Gastroesophageal sphincter (tissue), 4 donors: Measurements from ENCODE around the gene CCPG1. TPM values are rescaled to one million over a fixed set of nuclear protein-coding genes. Genes with fewer than 3 reads are reported as not detected.

ENCODE experiments used
- ATAC-seq: fragments of 150-250 bp; one replicate; pipeline ENCODE4 v1.9.1; 2016; ENCODE audit warnings: mild to moderate bottlenecking, moderate library complexity
- H3K27ac ChIP-seq, 4 donors: fragments of 200-600 bp; sonication (generic) in 3 of 4; 1 replicate in 3 of 4; 2 replicates in 1 of 4; pipeline ENCODE4 v1.5.1; 2016 to 2019
- H3K27me3 ChIP-seq: fragments of 200-600 bp; sonication (generic); one replicate; pipeline ENCODE4 v1.5.1; 2019
- H3K36me3 ChIP-seq, 2 donors: fragments of 200-600 bp; sonication (generic); one replicate each; pipeline ENCODE4 v1.5.1; 2019; ENCODE audit warnings: control low read depth in 1 of 2
- H3K4me1 ChIP-seq, 3 donors: fragments of 200-600 bp; sonication (generic); 1 replicate in 2 of 3; 2 replicates in 1 of 3; pipeline ENCODE4 v1.5.1; 2016 to 2019; ENCODE audit warnings: control low read depth in 2 of 3
- H3K4me3 ChIP-seq, 2 donors: fragments of 200-600 bp; sonication (generic); one replicate each; pipeline ENCODE4 v1.5.1; 2019; ENCODE audit warnings: mild to moderate bottlenecking in 1 of 2, moderate library complexity in 1 of 2
- H3K9me3 ChIP-seq, 3 donors: fragments of 200-600 bp; sonication (generic); one replicate each; pipeline ENCODE4 v1.5.1; 2017 to 2019; ENCODE audit warnings: control low read depth in 2 of 3
- EP300 ChIP-seq: sonication (generic); formaldehyde crosslinking; IDR thresholded peaks from one replicate; pipeline ENCODE4 v1.6.1; 2017; ENCODE audit warnings: antibody characterized with exemption, mild to moderate bottlenecking
- POLR2A ChIP-seq, 2 donors: fragments of 450-650 bp; IDR thresholded peaks; one replicate each; pipeline ENCODE4 v1.6.1; 2017; ENCODE audit warnings: antibody characterized with exemption in 2 of 2, mild to moderate bottlenecking in 2 of 2, moderate library complexity in 1 of 2
- POLR2AphosphoS5 ChIP-seq: sonication (generic); formaldehyde crosslinking; IDR thresholded peaks from one replicate; pipeline ENCODE4 v1.6.1; 2017; ENCODE audit warnings: antibody characterized with exemption
- WGBS, 2 donors: methylation state at CpG; one replicate each; pipeline ENCODE4 v1.1.5; 2018; ENCODE audit warnings: low coverage in 1 of 2; 5-methylcytosine and 5-hydroxymethylcytosine counted together
- total RNA-seq, 4 donors: library from RNA; depleted of rRNA; stranded (reverse); fragments of >200 nt; gene quantifications; one replicate each; pipeline ENCODE4 v1.1.0, GENCODE V29; 2016
- TF ChIP-seq, protein P1 (sequence below), 4 experiments: fragments of 200-600 bp in 2 of 4; fragments of 450-650 bp in 2 of 4; sonication (generic) in 1 of 4; IDR thresholded peaks; one replicate each; pipeline ENCODE4 v1.5.1; 2017 to 2019; ENCODE audit warnings: antibody characterized with exemption in 4 of 4, mild to moderate bottlenecking in 2 of 4, moderate library complexity in 2 of 4

Gene CCPG1
- total RNA-seq, 4 donors from 2014 or later: 48.2 to 88.2 (median 61.0) TPM

DNA sequence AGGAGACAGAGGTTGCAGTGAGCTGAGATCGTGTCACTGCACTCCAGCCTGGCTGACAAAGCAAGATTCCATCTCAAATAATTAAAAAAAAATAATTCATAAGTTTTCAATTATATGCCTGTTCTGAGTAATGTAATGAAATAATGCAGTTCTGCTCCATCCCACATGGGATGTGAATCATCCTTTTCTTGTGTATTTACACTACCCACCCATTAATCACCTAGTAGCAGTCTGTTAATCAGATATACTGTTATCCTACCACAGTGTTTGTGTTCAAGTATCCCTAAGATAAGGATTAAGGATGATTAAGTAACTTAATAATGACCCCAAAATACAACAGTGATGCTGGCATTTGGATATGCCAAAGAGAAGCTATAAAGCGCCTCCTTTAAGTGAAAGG is 50.4 kb downstream of the CCPG1 start:
- H3K27ac ChIP-seq: no peak overlapping the region
- no peaks in the 10 kb centered on the region for H3K27me3 ChIP-seq
- ATAC-seq: no peak
- TF ChIP-seq POLR2A (IDR thresholded peaks at IDR 0.05) (no peak), POLR2AphosphoS5 (no peak), EP300 (no peak)
- TF ChIP-seq, protein P1, sequence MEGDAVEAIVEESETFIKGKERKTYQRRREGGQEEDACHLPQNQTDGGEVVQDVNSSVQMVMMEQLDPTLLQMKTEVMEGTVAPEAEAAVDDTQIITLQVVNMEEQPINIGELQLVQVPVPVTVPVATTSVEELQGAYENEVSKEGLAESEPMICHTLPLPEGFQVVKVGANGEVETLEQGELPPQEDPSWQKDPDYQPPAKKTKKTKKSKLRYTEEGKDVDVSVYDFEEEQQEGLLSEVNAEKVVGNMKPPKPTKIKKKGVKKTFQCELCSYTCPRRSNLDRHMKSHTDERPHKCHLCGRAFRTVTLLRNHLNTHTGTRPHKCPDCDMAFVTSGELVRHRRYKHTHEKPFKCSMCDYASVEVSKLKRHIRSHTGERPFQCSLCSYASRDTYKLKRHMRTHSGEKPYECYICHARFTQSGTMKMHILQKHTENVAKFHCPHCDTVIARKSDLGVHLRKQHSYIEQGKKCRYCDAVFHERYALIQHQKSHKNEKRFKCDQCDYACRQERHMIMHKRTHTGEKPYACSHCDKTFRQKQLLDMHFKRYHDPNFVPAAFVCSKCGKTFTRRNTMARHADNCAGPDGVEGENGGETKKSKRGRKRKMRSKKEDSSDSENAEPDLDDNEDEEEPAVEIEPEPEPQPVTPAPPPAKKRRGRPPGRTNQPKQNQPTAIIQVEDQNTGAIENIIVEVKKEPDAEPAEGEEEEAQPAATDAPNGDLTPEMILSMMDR (IDR thresholded peaks at IDR 0.05): no peak
- H3K4me3 ChIP-seq: no peak overlapping the region
- H3K4me1 ChIP-seq: peaks cover 0 to 6% (median 0%) of the 10 kb centered on the region in 3 donors
- H3K9me3 ChIP-seq: no peaks in the 10 kb centered on the region
- H3K36me3 ChIP-seq: peaks cover 3 to 61% of the 10 kb centered on the region in 2 donors
- WGBS, 2 donors: 89 to 100% methylated on average over 2 of the region's 2 CpGs

DNA sequence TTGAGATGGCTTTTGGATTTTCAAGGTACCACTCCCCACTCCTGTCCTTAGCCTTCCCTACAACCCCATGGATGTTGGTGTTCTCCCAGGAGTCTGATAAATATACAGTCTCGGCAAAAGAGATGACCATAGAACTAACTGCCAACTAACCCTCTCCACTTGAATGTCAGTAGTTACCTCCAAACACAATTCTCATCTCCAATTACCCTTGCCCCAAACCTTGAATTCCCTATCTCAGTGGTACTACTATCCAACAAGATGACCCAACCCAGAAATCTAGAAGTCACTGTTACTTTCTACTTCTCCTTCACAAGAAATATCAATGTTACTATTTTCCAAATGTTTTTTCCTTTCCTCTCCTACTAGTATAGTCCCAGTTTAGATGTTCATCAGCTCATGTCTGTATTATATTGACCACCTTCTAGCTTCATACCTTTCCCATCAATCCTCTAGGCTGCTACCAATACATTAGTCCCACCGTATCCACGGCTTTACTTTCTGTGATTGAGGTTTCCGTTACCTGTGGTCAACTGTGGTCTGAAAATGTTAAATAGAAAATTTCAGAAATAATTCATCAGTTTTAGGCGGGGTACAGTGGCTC is 51.1 kb downstream of the CCPG1 start:
- 95 to 100% methylated on average over 4 of the region's 5 CpGs for WGBS, 2 donors
- H3K9me3 ChIP-seq: no peaks in the 10 kb centered on the region
- TF ChIP-seq, protein P1 (IDR thresholded peaks at IDR 0.05): no peak
- TF ChIP-seq POLR2AphosphoS5: no peak
- TF ChIP-seq POLR2A (IDR thresholded peaks at IDR 0.05): no peak
- no peak for TF ChIP-seq EP300
- no peaks in the 10 kb centered on the region for H3K27me3 ChIP-seq
- ATAC-seq: no peak
- no peak overlapping the region for H3K27ac ChIP-seq
- peaks cover 3 to 58% of the 10 kb centered on the region in 2 donors for H3K36me3 ChIP-seq
- no peak overlapping the region for H3K4me3 ChIP-seq
- peaks cover 0 to 6% (median 0%) of the 10 kb centered on the region in 3 donors for H3K4me1 ChIP-seq

DNA sequence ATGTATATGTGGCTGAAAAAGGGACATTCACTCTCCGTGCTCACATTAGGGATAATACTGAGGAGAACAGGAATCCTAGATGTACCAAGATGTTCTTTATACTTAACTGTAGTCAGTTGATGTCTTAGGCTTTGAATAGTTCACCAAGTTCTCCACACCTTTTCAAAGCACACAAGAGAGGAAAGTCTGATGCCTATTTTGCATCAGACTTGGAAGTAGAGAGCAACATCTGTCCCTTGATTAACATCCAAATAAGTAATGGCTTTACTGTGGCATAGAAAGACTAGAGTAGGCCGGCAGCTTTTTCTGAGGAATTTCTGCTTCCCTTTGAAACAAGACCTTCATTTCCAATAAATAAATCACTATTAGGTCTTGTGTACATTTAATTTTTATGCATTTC is 55.1 kb downstream of the CCPG1 start:
- WGBS, 2 donors: 51 to 73% methylated on average over 2 of the region's 2 CpGs
- no peaks in the 10 kb centered on the region for H3K9me3 ChIP-seq
- peaks cover 3 to 41% of the 10 kb centered on the region in 2 donors for H3K36me3 ChIP-seq
- TF ChIP-seq, protein P1 (IDR thresholded peaks at IDR 0.05): no peak
- TF ChIP-seq POLR2A (IDR thresholded peaks at IDR 0.05) (no peak), POLR2AphosphoS5 (no peak), EP300 (no peak)
- ATAC-seq: no peak
- H3K4me3 ChIP-seq: no peak overlapping the region
- peaks cover 0 to 6% (median 0%) of the 10 kb centered on the region in 3 donors for H3K4me1 ChIP-seq
- H3K27me3 ChIP-seq: no peaks in the 10 kb centered on the region
- no peak overlapping the region for H3K27ac ChIP-seq

DNA sequence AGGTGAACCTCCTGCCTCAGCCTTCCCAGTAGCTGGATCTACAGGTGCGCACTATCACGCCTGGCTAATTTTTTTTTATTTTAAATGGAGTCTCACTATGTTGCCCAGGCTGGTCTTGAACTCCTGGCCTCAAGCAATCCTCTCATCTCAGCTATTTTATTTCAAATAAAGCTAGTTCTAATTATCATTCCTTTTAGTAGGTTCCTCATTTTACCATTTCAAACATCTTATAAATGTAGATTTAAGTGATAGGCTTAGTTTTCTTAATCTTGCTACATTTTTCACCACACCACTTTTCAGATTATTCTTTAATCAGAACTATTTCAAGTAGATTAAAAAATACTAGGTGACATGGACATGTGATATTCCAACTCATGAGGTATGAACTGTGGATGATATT is 58.9 kb downstream of the CCPG1 start:
- no peaks in the 10 kb centered on the region for H3K27me3 ChIP-seq
- TF ChIP-seq, protein P1 (IDR thresholded peaks at IDR 0.05): no peak
- no peak for TF ChIP-seq EP300
- no peak for TF ChIP-seq POLR2A (IDR thresholded peaks at IDR 0.05)
- TF ChIP-seq POLR2AphosphoS5: no peak
- WGBS, 2 donors: 90 to 100% methylated on average over 2 of the region's 2 CpGs

DNA sequence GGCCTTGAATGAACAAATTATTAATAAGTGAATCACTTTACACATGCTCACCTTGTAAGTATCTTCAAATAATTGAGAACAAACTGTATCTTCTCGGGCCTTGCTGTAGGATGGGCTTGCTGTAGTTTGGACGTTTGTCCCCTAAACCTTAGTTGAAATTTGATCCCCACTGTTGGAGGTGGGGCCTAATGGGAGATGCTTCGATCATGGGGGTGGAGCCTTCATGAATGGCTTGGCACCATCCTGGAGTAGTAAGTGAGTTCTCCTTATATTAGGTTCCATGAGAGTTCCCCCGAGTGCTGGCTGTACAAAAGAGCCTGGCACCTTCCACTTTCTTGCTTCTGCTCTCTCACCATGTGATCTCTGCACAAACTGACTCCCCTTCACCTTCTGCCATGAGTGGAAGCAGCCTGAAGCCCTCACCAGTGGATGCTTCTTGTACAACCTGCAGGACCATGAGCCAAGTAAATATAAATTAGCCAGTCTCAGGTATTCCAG is 59.8 kb downstream of the CCPG1 start:
- Histone ChIP-seq H3K27ac (no peak overlapping the region), H3K27me3 (no peaks in the 10 kb centered on the region), H3K36me3 (peaks cover 0 to 36% of the 10 kb centered on the region in 2 donors), H3K9me3 (no peaks in the 10 kb centered on the region), H3K4me1 (peaks cover 0 to 4% (median 0%) of the 10 kb centered on the region in 3 donors), H3K4me3 (no peak overlapping the region)
- 58 to 62% methylated on average over 3 to 4 of the region's 4 CpGs for WGBS, 2 donors
- no peak for ATAC-seq
- TF ChIP-seq, protein P1 (IDR thresholded peaks at IDR 0.05): no peak
- no peak for TF ChIP-seq POLR2A (IDR thresholded peaks at IDR 0.05)
- no peak for TF ChIP-seq EP300
- no peak for TF ChIP-seq POLR2AphosphoS5

More for the DNA sequence above, 58.9 kb downstream of the CCPG1 start:
- ATAC-seq: no peak
- Histone ChIP-seq H3K9me3 (no peaks in the 10 kb centered on the region), H3K27ac (no peak overlapping the region), H3K4me3 (no peak overlapping the region), H3K4me1 (peaks cover 0 to 6% (median 0%) of the 10 kb centered on the region in 3 donors), H3K36me3 (peaks cover 0 to 33% of the 10 kb centered on the region in 2 donors)
